Spleen (tissue), 7 donors: ENCODE results near the gene SLC16A3.

Source experiments
- POLR2A ChIP-seq, 3 donors: fragments of 450-650 bp; IDR thresholded peaks; one replicate each; pipeline ENCODE4 v1.5.1; 2017; ENCODE audit warnings: antibody characterized with exemption in 3 of 3, mild to moderate bottlenecking in 1 of 3
- POLR2AphosphoS5 ChIP-seq, 3 donors: sonication (generic); formaldehyde crosslinking; IDR thresholded peaks; one replicate each; pipeline ENCODE4 v1.5.1; 2017; ENCODE audit warnings: antibody characterized with exemption in 3 of 3
- TF ChIP-seq, protein P1 (sequence below), 11 experiments: fragments of 200-600 bp in 7 of 11; fragments of 450-650 bp in 4 of 11; sonication (generic) in 4 of 11; IDR thresholded peaks in 8 of 11; conservative IDR thresholded peaks in 3 of 11; 1 replicate in 7 of 11; 2 replicates in 4 of 11; pipeline versions ENCODE4 v1.4.0 to v1.8.0; 2016 to 2021; ENCODE audit warnings: antibody characterized with exemption in 11 of 11, inconsistent platforms in 4 of 11, mild to moderate bottlenecking in 1 of 11
- donor health status: DM: no; HTN: no; CAD: no; lungs with moderate emphysema.
- donor health status: DM: no; HTN: no; CAD: no.
- donor health status: DM: no; HTN: no; CAD: no.

DNA sequence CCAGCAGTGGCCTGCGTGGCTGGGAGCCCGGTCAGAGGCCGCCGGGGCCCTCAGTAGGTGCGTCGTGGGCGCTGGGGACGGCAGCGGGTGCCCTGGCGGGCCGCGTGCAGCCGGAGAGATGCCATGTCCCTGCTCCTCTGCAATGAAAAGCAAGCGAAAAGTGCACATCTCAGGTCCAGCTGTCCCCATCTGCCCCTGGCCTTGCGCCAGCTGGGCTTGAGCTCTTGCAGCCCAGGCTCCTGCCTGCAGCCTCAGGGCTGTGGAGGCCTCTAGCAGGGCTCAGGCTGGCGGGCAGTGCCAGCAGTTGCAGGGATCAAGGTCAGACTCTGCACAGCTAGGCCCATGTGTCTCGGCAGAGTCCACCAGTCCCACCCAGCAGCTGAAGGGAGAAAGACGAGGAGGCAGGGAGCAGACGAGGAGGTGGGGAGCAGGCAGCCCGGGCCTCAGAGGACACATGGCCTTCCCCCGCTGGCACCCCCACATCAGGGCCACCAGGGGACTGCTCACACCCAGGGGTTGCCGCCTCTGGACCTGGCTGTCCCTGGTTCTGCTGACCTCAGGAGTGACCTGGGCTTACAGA, 11.2 kb downstream of the SLC16A3 start:
- TF ChIP-seq, protein P1, sequence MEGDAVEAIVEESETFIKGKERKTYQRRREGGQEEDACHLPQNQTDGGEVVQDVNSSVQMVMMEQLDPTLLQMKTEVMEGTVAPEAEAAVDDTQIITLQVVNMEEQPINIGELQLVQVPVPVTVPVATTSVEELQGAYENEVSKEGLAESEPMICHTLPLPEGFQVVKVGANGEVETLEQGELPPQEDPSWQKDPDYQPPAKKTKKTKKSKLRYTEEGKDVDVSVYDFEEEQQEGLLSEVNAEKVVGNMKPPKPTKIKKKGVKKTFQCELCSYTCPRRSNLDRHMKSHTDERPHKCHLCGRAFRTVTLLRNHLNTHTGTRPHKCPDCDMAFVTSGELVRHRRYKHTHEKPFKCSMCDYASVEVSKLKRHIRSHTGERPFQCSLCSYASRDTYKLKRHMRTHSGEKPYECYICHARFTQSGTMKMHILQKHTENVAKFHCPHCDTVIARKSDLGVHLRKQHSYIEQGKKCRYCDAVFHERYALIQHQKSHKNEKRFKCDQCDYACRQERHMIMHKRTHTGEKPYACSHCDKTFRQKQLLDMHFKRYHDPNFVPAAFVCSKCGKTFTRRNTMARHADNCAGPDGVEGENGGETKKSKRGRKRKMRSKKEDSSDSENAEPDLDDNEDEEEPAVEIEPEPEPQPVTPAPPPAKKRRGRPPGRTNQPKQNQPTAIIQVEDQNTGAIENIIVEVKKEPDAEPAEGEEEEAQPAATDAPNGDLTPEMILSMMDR (IDR thresholded peaks at IDR 0.05 in 8 of 11, conservative IDR thresholded peaks at IDR 0.05 in 3 of 11) = no peak
- no peak for TF ChIP-seq POLR2A (IDR thresholded peaks at IDR 0.05)
- TF ChIP-seq POLR2AphosphoS5 (IDR thresholded peaks at IDR 0.05) = peak in 2 of 3 donors; percentile 43 to 69
